Left ventricle myocardium superior (tissue), 1 donor: Measurements from ENCODE around the gene TMEM267. TPM values are rescaled to one million over a fixed set of nuclear protein-coding genes. Genes with fewer than 3 reads are reported as not detected.
A peak's percentile ranks its signal among the peaks of the same experiment; 100 is the strongest.
"Not testable (repeated sequence)": the region's sequence is repeated elsewhere in the genome, so short reads cannot be mapped to it uniquely, and the experiment has no call there.

ENCODE experiments used
- ATAC-seq: fragments of 200-7000 bp; cut with Tn5 transposase; one replicate; pipeline ENCODE4 v1.9.1; 2020; ENCODE audit warnings: mild to moderate bottlenecking, moderate library complexity
- DNase-seq: peaks from one replicate; pipeline ENCODE4 v3.0.0-alpha.2; 2020
- intact Hi-C: fragments of 100-400 bp; cut with micrococcal nuclease; formaldehyde crosslinking; loops from one replicate; pipeline ENCODE4 v1.11.0; 2022
- total RNA-seq: library from RNA; stranded (reverse); fragmentation: NEBNext Ultra II Directional; extraction: Animal tissue kit (Norgen Biotek cat#: 25700); gene quantifications from one replicate; pipeline ENCODE4 v1.2.1, GENCODE V29; 2021
- donor health status: DM: no; HTN: yes; CAD: no; lungs with severe emphysema.

TMEM267 gene
- total RNA-seq, 1 donor from 2014 or later = 4.9 TPM

DNA sequence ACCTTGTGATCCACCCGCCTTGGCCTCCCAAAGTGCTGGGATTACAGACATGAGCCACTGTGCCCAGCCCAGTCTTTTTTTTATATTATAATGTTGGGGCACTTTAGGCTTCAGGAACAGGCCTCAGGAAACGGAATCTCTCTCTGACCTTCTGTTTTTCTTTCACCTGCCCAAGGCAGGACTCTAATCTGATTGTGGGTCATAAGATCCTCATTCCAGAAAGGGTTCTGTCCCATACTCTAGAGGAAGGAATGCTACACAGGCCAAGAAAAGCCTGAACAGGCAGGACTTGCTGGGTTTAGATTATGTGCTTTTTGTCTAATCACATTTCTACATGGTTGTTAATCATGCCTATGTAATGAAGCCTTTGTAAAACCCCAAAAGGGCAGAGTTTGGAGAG lies 69.7 kb downstream of the TMEM267 start:
- no peak for DNase-seq
- ATAC-seq = no peak
- intact Hi-C loops = no loop called here

- ATAC-seq = no peak
- intact Hi-C loops = no loop called here
- DNase-seq = no peak
Measured at GRCh38 chr5:43412644-43413043, 71.0 kb downstream of the TMEM267 start.

GRCh38 chr5:43412156-43412555 lies 71.5 kb downstream of the TMEM267 start, which contains the start of gene CCL28:
CCL28 (minus strand) TSS chr5:43412391; CDS start chr5:43412316, 75 bp downstream.
- intact Hi-C loops = no loop called here
- no peak for DNase-seq
- no peak for ATAC-seq

- no peak for ATAC-seq
- no peak for DNase-seq
- intact Hi-C loops = no loop called here
Measured at GRCh38 chr5:43411495-43411894, 72.2 kb downstream of the TMEM267 start.

- DNase-seq = no peak
- intact Hi-C loops = no loop called here
- ATAC-seq = no peak
Measured at GRCh38 chr5:43410414-43410813, 73.3 kb downstream of the TMEM267 start.

GRCh38 chr5:43409809-43410271 lies 73.8 kb downstream of the TMEM267 start:
- intact Hi-C loops = no loop called here
- ATAC-seq = peak; percentile 57
- DNase-seq = no peak

DNA sequence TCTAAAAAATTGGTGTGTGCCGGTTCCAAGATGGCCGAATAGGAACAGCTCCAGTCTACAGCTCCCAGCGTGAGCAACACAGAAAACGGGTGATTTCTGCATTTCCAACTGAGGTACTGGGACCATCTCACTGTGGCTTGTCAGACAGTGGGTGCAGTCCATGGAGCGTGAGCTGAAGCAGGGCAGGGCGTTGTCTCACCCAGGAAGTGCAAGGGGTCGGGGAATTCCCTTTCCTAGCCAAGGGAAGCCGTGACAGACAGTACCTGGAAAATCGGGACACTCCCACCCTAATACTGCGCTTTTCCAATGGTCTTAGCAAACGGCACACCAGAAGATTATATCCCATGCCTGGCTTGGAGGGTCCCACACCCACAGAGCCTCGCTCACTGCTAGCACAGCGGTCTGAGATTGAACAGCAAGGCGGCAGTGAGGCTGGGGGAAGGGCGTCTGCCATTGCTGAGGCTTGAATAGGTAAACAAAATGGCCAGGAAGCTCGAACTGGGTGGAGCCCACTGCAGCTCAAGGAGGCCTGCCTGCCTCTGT lies 81.1 kb downstream of the TMEM267 start:
- DNase-seq, ATAC-seq, intact Hi-C loops: not testable (repeated sequence)

GRCh38 chr5:43401827-43402226 lies 81.8 kb downstream of the TMEM267 start:
- ATAC-seq (no peak), DNase-seq (no peak)
- intact Hi-C loops = no loop called here

DNA sequence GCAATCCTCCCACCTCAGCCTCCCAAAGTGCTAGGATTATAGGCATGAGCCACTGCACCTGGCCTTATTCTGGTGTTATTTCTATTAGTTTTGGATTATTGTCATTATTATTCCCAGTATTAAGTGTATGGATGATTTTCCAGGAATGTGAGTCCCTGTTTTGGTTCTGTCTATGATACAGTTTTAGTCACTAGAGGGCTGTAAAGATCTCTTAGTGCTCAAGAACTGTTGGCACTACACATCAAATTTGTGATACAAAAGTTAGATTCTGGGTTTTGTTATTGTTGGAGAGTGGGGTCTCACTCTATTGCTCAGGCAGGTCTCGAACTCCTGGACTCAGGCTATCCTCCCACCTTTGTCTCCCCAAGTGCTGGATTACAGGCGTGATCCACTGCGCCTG lies 83.6 kb downstream of the TMEM267 start:
- intact Hi-C loops = no loop called here
- DNase-seq = no peak

GRCh38 chr5:43396762-43397304 lies 86.8 kb downstream of the TMEM267 start:
- peak; percentile 84 for ATAC-seq
- peak; percentile 65 for DNase-seq
- intact Hi-C loops = no loop called here

More for the DNA sequence above, 83.6 kb downstream of the TMEM267 start:
- no peak for ATAC-seq

Other genes with a start within 250 kb of the TMEM267 start
- gene HMGCS1, start 170.5 kb downstream of the TMEM267 start, total RNA-seq = 25.4 TPM
- gene CCL28, start 71.5 kb downstream of the TMEM267 start, total RNA-seq = 0.55 TPM
- gene C5orf34, start 31.3 kb upstream of the TMEM267 start, total RNA-seq = 1.0 TPM
- gene PAIP1, start 73.2 kb upstream of the TMEM267 start, total RNA-seq = 124 TPM
- 554 TPM for gene NNT, start 119.3 kb upstream of the TMEM267 start, total RNA-seq